Right lobe of liver (tissue), 6 donors: ENCODE data around the gene CLDN5. TPM values are rescaled to one million over a fixed set of nuclear protein-coding genes. Genes with fewer than 3 reads are reported as not detected.

Experiments used
- ATAC-seq, 4 donors: fragments of 200-7000 bp; cut with Tn5 transposase; one replicate each; pipeline ENCODE4 v1.9.1; 2020; ENCODE audit warnings: mild to moderate bottlenecking in 4 of 4, moderate library complexity in 4 of 4
- DNase-seq, 3 donors: peaks; one replicate each; pipeline ENCODE4 v3.0.0-alpha.2; 2020
- H3K27ac ChIP-seq, 3 donors: fragments of 200-600 bp; one replicate each; pipeline ENCODE4 v1.8.0; 2022
- H3K27me3 ChIP-seq, 2 donors: fragments of 200-600 bp; one replicate each; pipeline ENCODE4 v1.8.0; 2022
- H3K36me3 ChIP-seq, 4 donors: fragments of 200-600 bp; sonication (generic) in 1 of 4; one replicate each; pipeline versions ENCODE4 v1.5.1 to v1.8.0; 2017 to 2022; ENCODE audit warnings: control low read depth in 1 of 4
- H3K4me1 ChIP-seq, 4 donors: fragments of 200-600 bp; sonication (generic) in 1 of 4; one replicate each; pipeline versions ENCODE4 v1.5.1 to v1.8.0; 2017 to 2022; ENCODE audit warnings: control low read depth in 1 of 4
- H3K4me3 ChIP-seq, 3 donors: fragments of 200-600 bp; one replicate each; pipeline ENCODE4 v1.8.0; 2022
- H3K9me3 ChIP-seq, 4 donors: fragments of 200-600 bp; sonication (generic) in 1 of 4; one replicate each; pipeline versions ENCODE4 v1.5.1 to v1.8.0; 2017 to 2022; ENCODE audit warnings: control low read depth in 1 of 4
- POLR2A ChIP-seq: fragments of 450-650 bp; IDR thresholded peaks from one replicate; pipeline ENCODE4 v1.6.1; 2017; ENCODE audit warnings: antibody characterized with exemption, mild to moderate bottlenecking
- WGBS: methylation state at CpG from one replicate; pipeline ENCODE4 v1.1.6; 2018; ENCODE audit warnings: low coverage, low lambda C conversion rate; ENCODE audit not compliant: insufficient coverage; ENCODE audit errors: missing lambda C conversion rate; 5-methylcytosine and 5-hydroxymethylcytosine counted together
- intact Hi-C, 2 donors: fragments of 100-400 bp; cut with DNase I; formaldehyde crosslinking; loops; one replicate each; pipeline versions ENCODE4 v1.11.2 to v1.14.1; 2022
- total RNA-seq, 6 experiments: library from RNA; depleted of rRNA in 2 of 6; stranded (reverse); fragments of >200 nt in 2 of 6; fragmentation: NEBNext Ultra II Directional in 3 of 6; extraction: Animal tissue kit (Norgen Biotek cat#: 25700) in 3 of 6; gene quantifications; one replicate each; pipeline versions ENCODE4 v1.1.0 to v1.2.4, GENCODE V29; 2016 to 2023
- TF ChIP-seq, protein P1 (sequence below), 4 donors: fragments of 200-600 bp in 3 of 4; fragments of 450-650 bp in 1 of 4; IDR thresholded peaks; one replicate each; pipeline versions ENCODE4 v1.5.1 to v1.8.0; 2016 to 2022; ENCODE audit warnings: antibody characterized with exemption in 4 of 4, mild to moderate bottlenecking in 2 of 4
- donor health status: DM: no; HTN: yes; CAD: no.
- donor health status: DM: no; HTN: no; CAD: no.
- donor health status: DM: no; HTN: no; CAD: no.
- donor health status: DM: no; HTN: yes; CAD: no.
- donor health status: DM: no; HTN: yes; CAD: no.

Gene CLDN5
- total RNA-seq, 6 experiments from 2014 or later: 4.4 to 12.1 (median 5.7) TPM

DNA sequence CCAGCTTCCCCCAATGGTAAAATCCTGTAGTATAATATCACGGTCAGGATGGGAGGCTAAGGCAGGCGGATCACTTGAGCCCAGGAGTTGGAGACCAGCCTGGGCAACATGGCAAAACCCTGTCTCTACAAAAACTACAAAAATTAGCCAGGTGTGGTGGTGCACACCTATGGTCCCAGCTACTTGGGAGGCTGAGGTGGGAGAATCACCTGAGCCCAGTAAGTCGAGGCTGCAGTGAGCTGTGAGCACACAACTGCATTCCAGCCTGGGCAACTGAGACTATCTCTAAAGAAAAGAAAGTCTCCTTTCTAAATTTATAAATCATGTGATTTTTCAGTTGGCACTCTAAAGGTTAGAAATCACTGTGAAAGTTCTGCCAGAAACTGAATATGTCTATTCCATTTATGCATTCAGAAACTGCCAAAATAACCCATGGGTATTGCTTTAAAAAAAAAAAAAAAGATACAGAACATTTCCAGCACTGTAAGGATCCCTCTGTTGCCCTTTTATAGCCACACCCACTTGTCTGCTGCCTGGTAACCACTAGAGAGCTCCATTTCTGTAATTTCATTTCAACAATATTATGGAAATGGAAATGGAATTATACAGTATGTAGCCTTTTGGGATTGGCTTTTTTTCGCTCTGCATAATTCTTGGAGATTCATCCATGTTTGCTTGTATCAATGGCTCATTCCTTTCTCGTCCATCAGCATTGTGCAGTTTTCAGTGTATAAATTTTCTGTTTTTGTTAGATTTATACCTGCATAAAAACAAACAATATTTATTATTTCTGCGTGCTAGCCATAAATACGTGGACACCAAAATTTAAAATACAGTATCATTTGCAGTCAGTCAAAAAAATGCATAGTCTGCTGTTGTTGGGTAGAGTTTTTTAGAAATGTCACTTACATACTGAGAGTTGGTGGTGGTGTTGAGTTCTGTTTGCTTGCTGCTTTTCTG, 35.0 kb downstream of the CLDN5 start:
- no peak overlapping the region for H3K27ac ChIP-seq
- no peaks in the 10 kb centered on the region for H3K4me1 ChIP-seq
- 82% methylated on average over 7 of the region's 7 CpGs for WGBS
- no peak overlapping the region for H3K4me3 ChIP-seq
- peak in 3 of 4 donors; percentile 39 to 53 (median 40) for ATAC-seq
- H3K9me3 ChIP-seq: no peaks in the 10 kb centered on the region
- TF ChIP-seq, protein P1, sequence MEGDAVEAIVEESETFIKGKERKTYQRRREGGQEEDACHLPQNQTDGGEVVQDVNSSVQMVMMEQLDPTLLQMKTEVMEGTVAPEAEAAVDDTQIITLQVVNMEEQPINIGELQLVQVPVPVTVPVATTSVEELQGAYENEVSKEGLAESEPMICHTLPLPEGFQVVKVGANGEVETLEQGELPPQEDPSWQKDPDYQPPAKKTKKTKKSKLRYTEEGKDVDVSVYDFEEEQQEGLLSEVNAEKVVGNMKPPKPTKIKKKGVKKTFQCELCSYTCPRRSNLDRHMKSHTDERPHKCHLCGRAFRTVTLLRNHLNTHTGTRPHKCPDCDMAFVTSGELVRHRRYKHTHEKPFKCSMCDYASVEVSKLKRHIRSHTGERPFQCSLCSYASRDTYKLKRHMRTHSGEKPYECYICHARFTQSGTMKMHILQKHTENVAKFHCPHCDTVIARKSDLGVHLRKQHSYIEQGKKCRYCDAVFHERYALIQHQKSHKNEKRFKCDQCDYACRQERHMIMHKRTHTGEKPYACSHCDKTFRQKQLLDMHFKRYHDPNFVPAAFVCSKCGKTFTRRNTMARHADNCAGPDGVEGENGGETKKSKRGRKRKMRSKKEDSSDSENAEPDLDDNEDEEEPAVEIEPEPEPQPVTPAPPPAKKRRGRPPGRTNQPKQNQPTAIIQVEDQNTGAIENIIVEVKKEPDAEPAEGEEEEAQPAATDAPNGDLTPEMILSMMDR (IDR thresholded peaks at IDR 0.05): peak in 2 of 4 donors; percentile 12 to 19
- TF ChIP-seq POLR2A: no peak
- no peaks in the 10 kb centered on the region for H3K27me3 ChIP-seq
- DNase-seq: no peak
- intact Hi-C loops: no loop called here
- H3K36me3 ChIP-seq: no peaks in the 10 kb centered on the region

DNA sequence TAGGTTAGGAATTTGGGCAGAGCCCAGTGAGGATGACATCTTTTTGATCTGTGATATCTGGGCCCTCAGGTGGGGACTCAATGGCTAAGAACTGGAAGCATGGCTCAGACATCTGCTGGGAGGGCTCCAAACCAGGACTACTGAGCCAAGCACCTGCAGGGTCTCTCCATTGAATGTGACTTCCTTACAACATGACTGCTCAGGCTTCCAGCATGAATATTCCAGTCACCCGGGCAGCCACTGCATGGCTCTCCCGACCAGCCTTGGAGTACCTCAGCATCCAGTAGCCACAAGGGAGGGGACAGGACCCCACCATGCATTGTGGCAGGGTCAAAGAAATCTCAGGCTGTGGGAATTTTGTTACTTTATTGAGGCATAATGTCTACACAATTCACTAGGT, 35.9 kb downstream of the CLDN5 start:
- H3K4me3 ChIP-seq: no peak overlapping the region
- no peaks in the 10 kb centered on the region for H3K27me3 ChIP-seq
- no peaks in the 10 kb centered on the region for H3K36me3 ChIP-seq
- ATAC-seq (no peak), DNase-seq (no peak)
- no peak for TF ChIP-seq POLR2A
- TF ChIP-seq, protein P1 (IDR thresholded peaks at IDR 0.05): no peak
- no peaks in the 10 kb centered on the region for H3K4me1 ChIP-seq
- intact Hi-C loops: no loop called here
- H3K9me3 ChIP-seq: no peaks in the 10 kb centered on the region
- no CpG with 5 or more reads among the region's 2 CpGs for WGBS
- no peak overlapping the region for H3K27ac ChIP-seq

DNA sequence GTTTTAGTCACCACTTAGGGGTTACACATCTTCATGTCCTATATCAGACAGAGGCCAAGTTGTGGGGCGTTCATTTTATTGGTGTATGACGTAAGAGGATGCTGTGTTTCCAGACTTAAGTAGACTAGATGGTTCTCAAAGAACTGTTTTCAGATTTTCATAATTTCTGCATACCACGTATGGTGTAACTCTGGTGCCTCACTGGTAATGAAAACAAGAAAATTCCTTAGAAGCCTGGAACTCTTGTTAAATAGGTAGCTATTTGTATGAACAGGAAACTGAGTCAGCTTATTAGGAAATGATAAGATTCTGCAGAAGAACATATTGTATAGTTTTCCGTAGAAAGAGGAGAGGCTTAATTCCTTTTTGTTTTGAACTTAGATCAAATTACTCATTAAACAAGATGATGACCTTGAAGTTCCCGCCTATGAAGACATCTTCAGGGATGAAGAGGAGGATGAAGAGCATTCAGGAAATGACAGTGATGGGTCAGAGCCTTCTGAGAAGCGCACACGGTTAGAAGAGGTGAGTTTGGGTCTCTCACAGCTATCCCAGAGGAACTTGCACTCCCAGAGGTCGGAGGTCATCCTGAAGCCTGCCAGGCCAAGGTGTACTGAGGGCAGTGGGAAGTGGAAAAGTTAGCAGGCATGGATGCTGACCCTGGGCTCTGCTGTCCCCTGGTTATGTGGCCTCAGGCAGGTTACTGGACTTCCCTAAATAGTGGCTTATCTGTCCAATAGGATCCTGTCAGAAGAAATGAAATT, 40.5 kb downstream of the CLDN5 start:
- 61% methylated on average over 6 of the region's 8 CpGs for WGBS
- no peak overlapping the region for H3K27ac ChIP-seq
- H3K27me3 ChIP-seq: no peaks in the 10 kb centered on the region
- no peaks in the 10 kb centered on the region for H3K9me3 ChIP-seq
- no peaks in the 10 kb centered on the region for H3K36me3 ChIP-seq
- no peak overlapping the region for H3K4me3 ChIP-seq
- intact Hi-C loops: no loop called here
- ATAC-seq: no peak
- TF ChIP-seq, protein P1 (IDR thresholded peaks at IDR 0.05): no peak
- no peak for TF ChIP-seq POLR2A
- H3K4me1 ChIP-seq: peaks cover 0 to 4% (median 0%) of the 10 kb centered on the region in 4 donors
- peak in 1 of 3 donors; percentile 35 for DNase-seq

DNA sequence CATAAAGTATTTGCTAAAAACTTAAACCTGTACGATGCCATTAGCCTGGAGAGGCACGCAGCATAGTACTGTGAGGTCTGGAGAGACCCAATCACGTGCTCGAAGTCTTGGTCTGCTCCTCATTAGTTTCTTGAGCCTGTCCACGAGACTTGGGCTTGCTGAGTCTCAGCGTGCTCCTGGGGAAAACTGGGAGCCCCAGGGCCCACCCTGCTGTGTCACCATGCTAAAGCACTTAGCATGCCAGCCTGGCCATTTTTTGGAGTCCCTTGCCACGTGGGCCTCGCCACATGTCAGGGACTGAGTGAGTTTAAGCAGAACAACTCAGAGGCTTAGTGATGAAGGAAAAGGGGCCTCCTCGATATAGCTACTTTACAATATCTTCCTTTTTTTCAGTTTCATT, 41.9 kb downstream of the CLDN5 start:
- 88% methylated on average over 5 of the region's 9 CpGs for WGBS
- H3K36me3 ChIP-seq: no peaks in the 10 kb centered on the region
- no peaks in the 10 kb centered on the region for H3K27me3 ChIP-seq
- H3K9me3 ChIP-seq: no peaks in the 10 kb centered on the region
- ATAC-seq: no peak
- intact Hi-C loops: no loop called here
- H3K4me1 ChIP-seq: peaks cover 0 to 12% (median 1%) of the 10 kb centered on the region in 4 donors
- DNase-seq: peak in 1 of 3 donors; percentile 37
- TF ChIP-seq POLR2A: no peak
- TF ChIP-seq, protein P1 (IDR thresholded peaks at IDR 0.05): no peak
- H3K27ac ChIP-seq: no peak overlapping the region
- no peak overlapping the region for H3K4me3 ChIP-seq
